Measurements from ENCODE around the gene ATXN7L1. TPM values are rescaled to one million over a fixed set of nuclear protein-coding genes. Genes with fewer than 3 reads are reported as not detected.

ATXN7L1 gene
- total RNA-seq, 1 donor from 2014 or later, result 2.3 TPM

GRCh38 chr7:105874055-105874454 is 2.3 kb downstream of the ATXN7L1 start:
- no peak for TF ChIP-seq CTCF (conservative IDR thresholded peaks at IDR 0.05; ENCODE audit: low read depth, low read length)
- no peak for DNase-seq (ENCODE audit: low read depth)
- no peak overlapping the region for H3K4me3 ChIP-seq (ENCODE audit: low read depth, low read length)

- H3K4me3 ChIP-seq (ENCODE audit: low read depth, low read length), result no peak overlapping the region
- no peak for DNase-seq (ENCODE audit: low read depth)
- TF ChIP-seq CTCF (conservative IDR thresholded peaks at IDR 0.05; ENCODE audit: low read depth, low read length), result no peak
Measured at GRCh38 chr7:105872491-105872890, 3.9 kb downstream of the ATXN7L1 start.

- no peak overlapping the region for H3K4me3 ChIP-seq (ENCODE audit: low read depth, low read length)
- no peak for DNase-seq (ENCODE audit: low read depth)
- TF ChIP-seq CTCF (conservative IDR thresholded peaks at IDR 0.05; ENCODE audit: low read depth, low read length), result no peak
Measured at GRCh38 chr7:105871142-105871541, 5.3 kb downstream of the ATXN7L1 start.

- no peak overlapping the region for H3K4me3 ChIP-seq (ENCODE audit: low read depth, low read length)
- no peak for DNase-seq (ENCODE audit: low read depth)
- no peak for TF ChIP-seq CTCF (conservative IDR thresholded peaks at IDR 0.05; ENCODE audit: low read depth, low read length)
Measured at GRCh38 chr7:105866102-105866801, 10.1 kb downstream of the ATXN7L1 start.

GRCh38 chr7:105863876-105864275 is 12.5 kb downstream of the ATXN7L1 start:
- no peak for TF ChIP-seq CTCF (conservative IDR thresholded peaks at IDR 0.05; ENCODE audit: low read depth, low read length)
- DNase-seq (ENCODE audit: low read depth), result no peak
- no peak overlapping the region for H3K4me3 ChIP-seq (ENCODE audit: low read depth, low read length)

GRCh38 chr7:105862770-105863169 is 13.6 kb downstream of the ATXN7L1 start:
- no peak for DNase-seq (ENCODE audit: low read depth)
- no peak for TF ChIP-seq CTCF (conservative IDR thresholded peaks at IDR 0.05; ENCODE audit: low read depth, low read length)
- no peak overlapping the region for H3K4me3 ChIP-seq (ENCODE audit: low read depth, low read length)

- DNase-seq (ENCODE audit: low read depth), result no peak
- no peak overlapping the region for H3K4me3 ChIP-seq (ENCODE audit: low read depth, low read length)
- TF ChIP-seq CTCF (conservative IDR thresholded peaks at IDR 0.05; ENCODE audit: low read depth, low read length), result no peak
Measured at GRCh38 chr7:105862276-105862675, 14.1 kb downstream of the ATXN7L1 start.

Data from epithelial cell of proximal tubule (primary cell).